HT1080 (cell line): ENCODE results near the gene DTX4. TPM values are rescaled to one million over a fixed set of nuclear protein-coding genes. Genes with fewer than 3 reads are reported as not detected.

Experiments used
- DNase-seq: peaks from one replicate; pipeline ENCODE4 v3.0.0-alpha.2; 2015; ENCODE audit warnings: low read depth
- total RNA-seq: library from RNA; depleted of rRNA; stranded (reverse); fragments of >200 nt; shearing (Covaris generic); gene quantifications from 2 replicates; pipeline ENCODE4 v1.2.3, GENCODE V29; 2014

The DTX4 gene
- total RNA-seq, 1 experiment from 2014 or later: 2.8 TPM

GRCh38 chr11:59189986-59190385, 18.1 kb downstream of the DTX4 start:
- no peak for DNase-seq

- no peak for DNase-seq
Measured at GRCh38 chr11:59191095-59191494, 19.2 kb downstream of the DTX4 start.

DNA sequence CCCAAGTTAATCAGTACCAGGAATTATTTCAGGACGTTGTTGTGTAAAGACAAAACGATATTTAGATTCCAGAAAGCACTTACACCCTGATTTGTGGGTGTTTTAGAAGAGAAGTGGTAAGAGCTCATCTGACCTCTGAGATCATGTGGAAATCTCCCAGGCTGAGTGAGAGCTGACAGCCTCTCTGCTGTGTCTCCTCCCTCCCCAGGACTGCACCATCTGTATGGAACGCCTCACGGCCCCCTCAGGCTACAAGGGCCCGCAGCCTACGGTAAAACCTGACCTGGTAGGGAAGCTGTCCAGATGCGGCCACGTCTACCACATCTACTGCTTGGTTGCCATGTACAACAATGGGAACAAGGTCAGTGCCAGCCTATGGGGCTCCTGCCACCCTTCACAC, 20.0 kb downstream of the DTX4 start:
- DNase-seq: no peak

DNA sequence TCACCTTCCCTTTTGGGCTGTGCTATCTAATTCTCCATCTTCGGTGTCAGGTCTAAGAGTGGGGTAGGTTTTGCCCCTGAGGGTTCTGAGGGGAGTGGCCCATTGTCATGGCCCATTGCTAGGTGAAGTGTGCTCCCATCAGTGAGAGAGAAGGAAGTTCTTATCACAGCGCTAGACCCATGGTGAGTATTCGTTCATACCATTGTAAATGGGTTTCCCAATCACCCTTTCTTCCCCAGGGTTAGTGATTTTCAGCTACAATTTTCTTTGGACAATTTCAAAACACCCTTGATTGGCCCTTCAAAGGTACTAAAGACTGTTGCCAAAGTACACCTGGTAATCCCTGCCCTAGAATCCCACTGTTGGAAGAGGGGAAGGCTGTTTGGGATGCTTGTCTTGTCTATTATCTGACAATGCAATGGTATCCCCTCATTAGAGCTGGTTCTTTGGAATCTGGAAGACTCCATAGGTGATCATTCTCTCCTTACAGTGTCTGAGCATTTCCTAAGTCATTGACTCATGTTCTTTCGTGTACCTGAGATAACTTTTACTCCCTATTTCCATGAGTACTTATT, 20.6 kb downstream of the DTX4 start:
- DNase-seq: no peak

- no peak for DNase-seq
Measured at GRCh38 chr11:59193587-59194130, 21.7 kb downstream of the DTX4 start.

GRCh38 chr11:59195586-59195985, 23.7 kb downstream of the DTX4 start:
- DNase-seq: no peak

- no peak for DNase-seq
Measured at GRCh38 chr11:59196777-59197176, 24.8 kb downstream of the DTX4 start.

- no peak for DNase-seq
Measured at GRCh38 chr11:59197991-59198390, 26.1 kb downstream of the DTX4 start.

DNA sequence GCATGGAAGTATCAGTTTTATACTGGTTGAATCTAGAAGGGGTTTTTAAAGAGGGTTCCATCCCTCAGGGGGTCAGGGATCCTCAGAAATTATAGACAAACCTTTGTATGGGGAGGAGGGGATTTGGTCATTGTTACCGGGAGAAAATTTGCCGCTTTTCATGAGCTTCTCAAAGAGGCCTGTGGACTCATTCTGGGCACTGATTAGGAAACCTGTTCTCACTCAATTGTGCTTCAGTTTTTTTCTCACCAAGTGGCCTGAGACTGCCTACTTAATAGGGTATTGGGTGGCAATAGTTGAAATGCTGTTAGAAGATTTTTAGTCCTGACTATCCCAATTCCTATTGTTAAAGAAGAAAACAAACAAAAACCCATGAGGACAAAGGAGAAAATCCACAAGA, 26.8 kb downstream of the DTX4 start:
- no peak for DNase-seq

DNA sequence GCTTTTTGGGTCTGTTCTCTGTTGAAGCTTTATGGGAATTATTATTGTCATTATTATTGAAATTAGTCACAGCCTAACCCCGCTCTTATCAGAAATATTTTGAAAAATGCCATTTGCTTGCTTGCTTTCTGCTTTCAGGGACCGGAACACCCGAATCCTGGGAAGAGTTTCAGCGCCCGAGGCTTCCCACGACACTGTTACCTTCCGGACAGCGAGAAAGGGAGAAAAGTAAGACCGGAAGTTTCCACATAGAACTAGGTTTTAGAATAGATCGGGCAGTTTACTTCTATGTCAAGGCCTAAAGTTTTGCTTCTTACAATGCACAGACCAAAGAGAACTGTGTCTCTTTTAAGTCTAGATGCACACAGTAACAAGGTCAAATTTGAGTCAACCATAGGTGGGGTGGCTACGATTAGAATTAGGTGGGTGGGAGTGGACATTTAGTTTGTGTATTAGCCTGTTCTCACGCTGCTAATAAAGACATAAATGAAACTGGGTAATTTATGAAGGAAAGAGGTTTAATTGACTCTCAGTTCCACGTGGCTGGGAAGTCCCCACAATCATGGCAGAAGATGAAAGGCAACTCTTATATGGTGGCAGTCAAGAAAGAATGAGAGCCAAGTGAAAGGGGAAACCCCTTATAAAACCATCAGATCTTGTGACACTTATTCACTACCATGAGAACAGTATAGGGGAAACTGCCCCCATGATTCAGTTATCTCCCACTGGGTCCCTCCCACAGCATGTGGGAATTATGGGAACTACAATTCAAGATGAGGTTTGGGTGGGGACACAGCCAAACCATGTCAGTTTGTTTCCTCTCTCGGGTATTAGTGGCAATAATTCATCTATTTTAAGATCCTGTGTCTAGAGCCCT, 27.9 kb downstream of the DTX4 start:
- no peak for DNase-seq

- DNase-seq: no peak
Measured at GRCh38 chr11:59200423-59200746, 28.5 kb downstream of the DTX4 start.

GRCh38 chr11:59201353-59201752, 29.4 kb downstream of the DTX4 start:
- DNase-seq: no peak

GRCh38 chr11:59204746-59205145, 32.8 kb downstream of the DTX4 start:
- peak; percentile 51 for DNase-seq

DNA sequence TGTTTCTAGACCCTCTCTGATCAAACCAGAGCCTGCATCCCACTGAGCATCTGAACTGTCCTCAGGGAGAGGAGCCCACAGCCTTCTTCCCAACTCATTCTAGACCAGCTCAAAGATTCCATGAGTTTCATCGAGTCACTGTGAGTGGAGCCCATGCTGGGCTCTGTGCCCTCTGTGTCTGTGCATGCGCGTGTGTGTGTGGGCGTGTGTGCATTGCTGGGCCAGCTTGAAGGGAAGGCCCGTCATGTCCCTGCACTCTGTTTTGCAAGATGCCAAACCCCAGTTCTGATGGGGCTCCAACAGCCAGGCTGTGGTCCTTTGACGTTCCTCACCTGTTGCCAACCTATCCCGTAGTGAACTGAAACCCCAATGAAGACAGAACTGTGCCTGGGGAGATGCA, 33.7 kb downstream of the DTX4 start:
- no peak for DNase-seq

GRCh38 chr11:59206635-59207034, 34.7 kb downstream of the DTX4 start:
- DNase-seq: peak; percentile 30

- peak; percentile 39 for DNase-seq
Measured at GRCh38 chr11:59207988-59208451, 36.1 kb downstream of the DTX4 start.

- no peak for DNase-seq
Measured at GRCh38 chr11:59208956-59209355, 37.0 kb downstream of the DTX4 start.

DNA sequence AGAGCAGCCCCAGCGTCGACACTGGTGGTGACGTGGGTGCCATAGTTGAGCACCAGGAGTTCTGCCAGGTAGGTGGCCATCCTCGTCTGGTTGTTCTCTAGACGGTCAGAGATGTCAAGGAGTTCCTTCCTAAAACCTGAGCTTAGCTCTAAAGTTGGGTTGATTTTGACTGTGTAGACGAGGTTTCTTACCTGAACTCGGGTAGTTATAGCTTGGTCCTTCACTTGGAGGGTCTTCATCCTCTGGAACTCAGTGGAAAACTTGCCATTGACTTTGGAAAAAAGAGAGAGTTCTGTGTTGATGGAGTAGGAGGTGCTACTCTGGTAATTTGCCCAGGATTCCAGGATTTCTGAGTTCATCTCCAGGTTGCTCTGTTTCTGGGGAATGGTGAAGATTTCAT, 40.3 kb downstream of the DTX4 start:
- DNase-seq: no peak

- no peak for DNase-seq
Measured at GRCh38 chr11:59212744-59213631, 41.1 kb downstream of the DTX4 start, which contains the start of gene MPEG1. Gene MPEG1, minus strand, starts transcription at chr11:59212927. Its CDS starts 62 bp downstream, at chr11:59212865.

DNA sequence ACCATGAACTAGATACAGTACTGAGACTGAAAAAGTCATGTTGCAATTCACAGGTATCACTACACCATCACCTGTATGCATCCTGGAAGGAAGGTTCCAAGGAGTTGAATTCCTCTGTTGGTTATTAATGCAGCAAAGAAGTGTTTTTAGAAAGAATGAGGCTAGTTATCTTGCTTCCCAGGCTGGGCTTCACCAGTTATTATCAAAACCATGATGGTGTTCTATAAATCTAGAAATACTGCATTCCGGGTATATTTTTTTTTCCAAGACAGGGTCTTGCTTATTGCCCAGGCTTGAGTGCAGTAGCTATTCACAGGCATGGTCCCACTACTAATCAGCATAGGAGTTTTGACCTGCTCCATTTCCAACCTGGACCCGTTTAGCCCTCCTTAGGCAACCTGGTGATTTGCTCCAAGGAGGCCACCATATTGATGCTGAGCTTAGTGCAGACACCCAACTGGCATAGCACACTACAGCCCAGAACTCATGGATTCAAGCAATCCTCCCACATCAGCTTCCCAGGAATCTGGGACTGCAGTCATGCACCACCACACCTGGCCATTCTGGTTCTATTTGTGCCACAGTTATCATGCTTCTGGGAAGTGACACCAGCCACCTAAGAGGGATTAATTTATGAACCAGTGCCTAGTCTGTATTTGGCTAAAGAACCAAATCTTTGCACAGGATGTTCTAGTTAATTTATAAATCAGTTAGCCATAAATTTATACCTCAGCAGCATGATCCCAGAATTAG, 42.4 kb downstream of the DTX4 start:
- DNase-seq: no peak
